GM18873 (cell line): Measurements from ENCODE around the gene POLR3B.

Source experiments
- ATAC-seq: cut with Tn5 transposase; IDR thresholded peaks from one replicate; pipeline ENCODE4 v1.9.1; 2021; ENCODE audit warnings: mild to moderate bottlenecking, moderate library complexity, moderate number of reproducible peaks; ENCODE audit not compliant: unreplicated experiment, low FRiP score

POLR3B gene

DNA sequence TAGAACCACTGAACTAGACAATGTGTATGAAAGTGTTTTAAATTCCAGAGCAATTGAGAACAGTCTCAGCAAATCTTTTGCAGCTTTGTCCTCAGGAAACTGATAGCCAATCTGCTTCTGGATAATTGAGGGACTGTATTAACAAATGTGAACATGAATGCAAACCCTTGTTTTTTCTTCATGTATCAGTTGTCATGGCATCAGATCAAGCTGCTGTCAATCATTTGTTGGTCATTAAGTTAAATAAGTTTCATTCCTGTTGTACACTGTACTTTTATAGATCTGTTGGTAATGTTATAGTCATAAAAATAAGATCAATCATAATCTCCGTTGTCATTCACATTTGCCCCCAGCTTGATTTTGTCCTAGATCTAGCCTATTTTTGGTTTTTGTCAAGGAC, 159.8 kb downstream of the POLR3B start:
- no peak for ATAC-seq

DNA sequence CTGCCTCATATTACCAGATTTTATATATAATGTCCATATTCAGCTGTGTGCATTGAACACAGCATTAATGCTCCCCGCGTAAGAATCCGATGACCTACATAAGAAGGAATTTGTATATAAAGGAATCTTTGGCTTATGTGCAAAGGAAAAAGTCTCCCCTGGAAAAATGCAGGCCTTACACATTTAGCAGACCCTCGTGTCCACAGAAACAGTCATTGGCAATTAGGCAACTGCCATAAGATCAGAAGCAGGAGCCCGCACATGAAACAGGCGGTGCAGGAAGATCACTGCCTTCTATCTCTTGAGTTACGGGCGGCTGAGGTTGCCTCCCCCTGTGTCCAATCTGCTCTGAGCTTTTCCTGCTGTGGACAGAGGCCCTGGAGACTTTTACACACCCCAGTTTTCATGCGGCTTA, 162.1 kb downstream of the POLR3B start:
- no peak for ATAC-seq

DNA sequence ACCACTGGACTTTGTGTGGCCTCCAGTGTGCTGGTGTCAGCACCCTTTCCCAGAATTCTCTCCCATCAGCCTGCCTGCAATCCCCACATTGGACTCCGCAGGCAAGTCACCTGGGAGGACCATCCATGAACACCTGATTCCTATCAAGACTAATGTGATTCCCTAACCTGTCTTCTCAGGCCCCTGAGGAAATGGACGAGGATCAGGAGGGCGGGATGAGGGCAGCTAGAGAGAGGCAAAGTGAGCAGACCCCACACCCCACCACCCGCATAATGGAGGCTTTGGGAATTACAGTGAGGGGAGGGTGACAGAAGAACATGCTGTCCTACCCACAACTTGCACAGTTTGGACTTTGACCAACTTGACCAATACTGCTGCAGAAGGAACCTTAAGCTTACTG, 164.4 kb downstream of the POLR3B start:
- ATAC-seq, result no peak

DNA sequence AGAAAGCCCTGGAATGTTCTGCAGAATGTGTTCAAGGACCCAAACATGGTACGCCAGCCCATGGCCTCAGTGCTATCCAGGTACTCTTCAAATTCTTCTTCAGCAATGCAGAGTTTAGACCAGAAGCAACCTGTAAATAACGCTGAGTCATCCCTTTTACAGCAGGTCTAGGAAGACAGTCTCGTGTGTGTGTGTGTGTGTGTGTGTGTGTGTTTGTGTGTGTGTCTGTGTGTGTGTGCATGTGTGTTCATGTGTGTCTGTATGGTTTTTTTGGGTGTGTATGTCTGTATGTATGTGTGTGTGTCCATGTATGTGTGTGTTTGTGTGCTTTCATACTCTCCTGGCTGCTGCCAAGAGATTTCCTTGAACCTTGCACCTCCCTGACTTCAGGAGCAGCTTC, 165.2 kb downstream of the POLR3B start:
- ATAC-seq, result no peak

DNA sequence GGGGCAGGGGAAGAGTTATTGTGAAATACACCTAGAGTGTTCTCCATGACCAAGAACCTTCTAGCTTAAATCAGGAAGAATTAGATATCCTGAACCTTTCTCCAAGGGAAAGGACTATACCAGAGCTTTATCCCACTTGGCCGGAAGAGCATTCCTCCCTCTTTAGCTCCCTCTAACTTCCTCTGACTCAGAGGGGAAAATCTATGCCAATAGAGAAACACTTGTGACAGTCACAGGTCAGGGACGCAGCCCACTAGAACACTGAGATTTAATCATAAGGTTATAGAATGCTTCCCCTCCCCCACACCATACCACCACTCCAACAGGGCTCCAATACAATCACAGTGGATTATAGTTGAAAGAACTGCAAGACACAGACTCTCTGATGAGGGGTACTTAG, 169.8 kb downstream of the POLR3B start:
- no peak for ATAC-seq

DNA sequence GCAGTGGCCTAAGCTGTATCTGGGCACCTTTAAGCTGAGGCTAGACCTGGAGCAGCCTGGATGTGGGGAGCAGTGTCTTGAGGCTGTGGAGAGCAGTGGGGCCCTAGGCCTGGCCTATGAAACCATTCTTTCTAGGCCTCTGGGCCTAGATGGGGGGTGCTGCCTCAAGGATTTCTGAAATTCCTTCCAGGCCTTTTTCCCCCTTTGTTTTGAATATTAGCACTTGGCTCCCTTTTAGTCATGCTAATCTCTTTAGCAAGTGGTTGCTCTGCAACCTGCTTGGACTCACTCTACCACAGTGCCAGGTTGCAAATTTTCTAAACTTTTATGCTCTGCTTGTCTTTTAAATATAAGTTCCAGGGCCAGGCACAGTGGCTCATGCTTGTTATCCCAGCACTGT, 183.7 kb downstream of the POLR3B start:
- ATAC-seq, result no peak

DNA sequence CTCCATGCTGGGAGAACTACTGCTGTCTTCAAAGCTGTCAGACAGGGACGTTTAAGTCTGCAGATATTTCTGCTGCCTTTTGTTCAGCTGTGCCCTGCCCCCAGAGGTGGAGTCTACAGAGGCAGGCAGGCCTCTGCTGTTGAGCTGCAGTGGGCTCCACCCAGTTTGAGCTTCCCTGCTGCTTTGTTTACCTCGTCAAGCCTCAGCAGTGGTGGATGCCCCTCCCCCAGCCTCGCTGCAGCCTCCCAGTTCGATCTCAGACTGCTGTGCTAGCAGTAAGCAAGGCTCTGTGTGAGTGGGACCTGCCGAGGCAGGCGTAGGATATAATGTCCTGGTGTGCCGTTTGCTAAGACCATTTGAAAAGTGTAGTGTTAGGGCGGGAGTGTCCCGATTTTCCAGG, 193.9 kb downstream of the POLR3B start:
- no peak for ATAC-seq

DNA sequence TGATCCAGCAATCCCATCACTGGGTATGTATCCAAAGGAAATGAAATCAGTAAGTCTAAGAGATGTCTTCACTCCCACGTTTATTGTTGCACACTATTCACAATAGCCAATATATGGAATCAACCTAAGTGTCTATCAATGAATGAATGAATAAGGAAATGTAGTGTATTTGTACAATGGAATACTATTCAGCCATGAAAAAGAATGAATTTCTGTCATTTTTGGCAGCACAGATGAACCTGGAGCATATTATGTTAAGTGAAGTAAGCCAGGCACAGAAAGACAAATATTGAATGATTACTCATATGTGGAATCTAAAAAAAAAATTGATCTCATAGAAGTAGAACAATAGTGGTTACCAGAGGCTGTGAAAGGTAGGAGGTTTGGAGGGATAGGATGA, 194.7 kb downstream of the POLR3B start:
- no peak for ATAC-seq
